ENCODE results near the gene FBXL20. TPM values are rescaled to one million over a fixed set of nuclear protein-coding genes. Genes with fewer than 3 reads are reported as not detected.
"Not testable (repeated sequence)": the region's sequence is repeated elsewhere in the genome, so short reads cannot be mapped to it uniquely, and the experiment has no call there.

FBXL20 gene
- total and polyA plus RNA-seq, 4 donors: 2.9 to 29.8 (median 13.1) TPM

- intact Hi-C loops (cut with DNase I): loop anchor here in 1 of 2 donors (5.0 kb wide), 1 partner anchor 131 kb away; the partner anchor contains the start of gene FBXL20
Observed at GRCh38 chr17:39270923-39271322, 130.5 kb downstream of the FBXL20 start.

GRCh38 chr17:39264119-39264518 lies 137.3 kb downstream of the FBXL20 start:
- DNase-seq (no peak), ATAC-seq (ENCODE audit: low FRiP score) (peak; percentile 59)
- H3K4me3 ChIP-seq (ENCODE audit: low read length in 2 of 2): no peak overlapping the region
- intact Hi-C loops (cut with DNase I): no loop called here
- 55 to 65% methylated on average over 5 of the region's 5 CpGs for WGBS, 2 donors
- H3K9me3 ChIP-seq (ENCODE audit: control insufficient read depth, low read length): no peaks in the 10 kb centered on the region
- H3K36me3 ChIP-seq (ENCODE audit: control insufficient read depth in 1 of 2, insufficient read depth in 2 of 2, low read length in 1 of 2): peaks cover 6 to 11% of the 10 kb centered on the region in 2 donors
- no peak overlapping the region for H3K27ac ChIP-seq (ENCODE audit: low read depth in 1 of 2, low read length in 2 of 2)
- H3K27me3 ChIP-seq (ENCODE audit: control insufficient read depth in 1 of 2, insufficient read depth in 2 of 2, low read length in 1 of 2): no peaks in the 10 kb centered on the region
- no peaks in the 10 kb centered on the region for H3K4me1 ChIP-seq (ENCODE audit: control insufficient read depth in 1 of 2, insufficient read depth in 2 of 2, low read length in 2 of 2)

More at GRCh38 chr17:39270923-39271322, 130.5 kb downstream of the FBXL20 start:
- H3K4me1 ChIP-seq (ENCODE audit: control insufficient read depth in 1 of 2, insufficient read depth in 2 of 2, low read length in 2 of 2): no peaks in the 10 kb centered on the region
- ATAC-seq (ENCODE audit: low FRiP score) (no peak), DNase-seq (no peak)
- no peak overlapping the region for H3K4me3 ChIP-seq (ENCODE audit: low read length in 2 of 2)
- H3K9me3 ChIP-seq (ENCODE audit: control insufficient read depth, low read length): no peaks in the 10 kb centered on the region
- H3K27me3 ChIP-seq (ENCODE audit: control insufficient read depth in 1 of 2, insufficient read depth in 2 of 2, low read length in 1 of 2): no peaks in the 10 kb centered on the region
- peaks cover 0 to 6% of the 10 kb centered on the region in 2 donors for H3K36me3 ChIP-seq (ENCODE audit: control insufficient read depth in 1 of 2, insufficient read depth in 2 of 2, low read length in 1 of 2)
- H3K27ac ChIP-seq (ENCODE audit: low read depth in 1 of 2, low read length in 2 of 2): no peak overlapping the region
- WGBS, 2 donors: 5 to 12% methylated on average over 3 of the region's 3 CpGs

- WGBS, 2 donors: 74 to 79% methylated on average over 7 of the region's 7 CpGs
- H3K4me3 ChIP-seq (ENCODE audit: low read length in 2 of 2): no peak overlapping the region
- DNase-seq (no peak), ATAC-seq (ENCODE audit: low FRiP score) (no peak)
- peaks cover 9 to 15% of the 10 kb centered on the region in 2 donors for H3K36me3 ChIP-seq (ENCODE audit: control insufficient read depth in 1 of 2, insufficient read depth in 2 of 2, low read length in 1 of 2)
- H3K27ac ChIP-seq (ENCODE audit: low read depth in 1 of 2, low read length in 2 of 2): no peak overlapping the region
- no peaks in the 10 kb centered on the region for H3K27me3 ChIP-seq (ENCODE audit: control insufficient read depth in 1 of 2, insufficient read depth in 2 of 2, low read length in 1 of 2)
- no peaks in the 10 kb centered on the region for H3K4me1 ChIP-seq (ENCODE audit: control insufficient read depth in 1 of 2, insufficient read depth in 2 of 2, low read length in 2 of 2)
- intact Hi-C loops (cut with DNase I): no loop called here
- no peaks in the 10 kb centered on the region for H3K9me3 ChIP-seq (ENCODE audit: control insufficient read depth, low read length)
Observed at GRCh38 chr17:39261286-39261685, 140.1 kb downstream of the FBXL20 start.

- Histone ChIP-seq H3K27me3 (ENCODE audit: control insufficient read depth in 1 of 2, insufficient read depth in 2 of 2, low read length in 1 of 2) (no peaks in the 10 kb centered on the region), H3K9me3 (ENCODE audit: control insufficient read depth, low read length) (no peaks in the 10 kb centered on the region), H3K27ac (ENCODE audit: low read depth in 1 of 2, low read length in 2 of 2) (no peak overlapping the region), H3K4me1 (ENCODE audit: control insufficient read depth in 1 of 2, insufficient read depth in 2 of 2, low read length in 2 of 2) (no peaks in the 10 kb centered on the region), H3K4me3 (ENCODE audit: low read length in 2 of 2) (no peak overlapping the region), H3K36me3 (ENCODE audit: control insufficient read depth in 1 of 2, insufficient read depth in 2 of 2, low read length in 1 of 2) (peaks cover 2 to 5% of the 10 kb centered on the region in 2 donors)
- ATAC-seq (ENCODE audit: low FRiP score) (no peak), DNase-seq (no peak)
- 53 to 58% methylated on average over 7 of the region's 7 CpGs for WGBS, 2 donors
- intact Hi-C loops (cut with DNase I): no loop called here
Observed at GRCh38 chr17:39252788-39253460, 148.5 kb downstream of the FBXL20 start.

- H3K36me3 ChIP-seq (ENCODE audit: control insufficient read depth in 1 of 2, insufficient read depth in 2 of 2, low read length in 1 of 2): peaks cover 0 to 2% of the 10 kb centered on the region in 2 donors
Observed at GRCh38 chr17:39251997-39252396, 149.4 kb downstream of the FBXL20 start.

GRCh38 chr17:39250076-39250475 lies 151.3 kb downstream of the FBXL20 start:
- H3K4me3 ChIP-seq (ENCODE audit: low read length in 2 of 2); H3K27ac ChIP-seq (ENCODE audit: low read depth in 1 of 2, low read length in 2 of 2); ATAC-seq (ENCODE audit: low FRiP score); H3K27me3 ChIP-seq (ENCODE audit: control insufficient read depth in 1 of 2, insufficient read depth in 2 of 2, low read length in 1 of 2); intact Hi-C loops (cut with DNase I); H3K36me3 ChIP-seq (ENCODE audit: control insufficient read depth in 1 of 2, insufficient read depth in 2 of 2, low read length in 1 of 2); H3K4me1 ChIP-seq (ENCODE audit: control insufficient read depth in 1 of 2, insufficient read depth in 2 of 2, low read length in 2 of 2); DNase-seq; H3K9me3 ChIP-seq (ENCODE audit: control insufficient read depth, low read length): not testable (repeated sequence)
- WGBS, 2 donors: 97% methylated on average over 12 of the region's 12 CpGs

More at GRCh38 chr17:39251997-39252396, 149.4 kb downstream of the FBXL20 start:
- intact Hi-C loops (cut with DNase I): no loop called here
- no peaks in the 10 kb centered on the region for H3K27me3 ChIP-seq (ENCODE audit: control insufficient read depth in 1 of 2, insufficient read depth in 2 of 2, low read length in 1 of 2)
- H3K4me1 ChIP-seq (ENCODE audit: control insufficient read depth in 1 of 2, insufficient read depth in 2 of 2, low read length in 2 of 2): no peaks in the 10 kb centered on the region
- WGBS, 2 donors: 65 to 75% methylated on average over 1 of the region's 1 CpG
- ATAC-seq (ENCODE audit: low FRiP score) (no peak), DNase-seq (no peak)
- no peaks in the 10 kb centered on the region for H3K9me3 ChIP-seq (ENCODE audit: control insufficient read depth, low read length)
- H3K27ac ChIP-seq (ENCODE audit: low read depth in 1 of 2, low read length in 2 of 2): no peak overlapping the region
- no peak overlapping the region for H3K4me3 ChIP-seq (ENCODE audit: low read length in 2 of 2)

GRCh38 chr17:39246274-39246673 lies 155.2 kb downstream of the FBXL20 start:
- intact Hi-C loops (cut with DNase I): no loop called here
- ATAC-seq (ENCODE audit: low FRiP score) (no peak), DNase-seq (no peak)
- Histone ChIP-seq H3K36me3 (ENCODE audit: control insufficient read depth in 1 of 2, insufficient read depth in 2 of 2, low read length in 1 of 2) (no peaks in the 10 kb centered on the region), H3K27ac (ENCODE audit: low read depth in 1 of 2, low read length in 2 of 2) (no peak overlapping the region), H3K9me3 (ENCODE audit: control insufficient read depth, low read length) (no peaks in the 10 kb centered on the region), H3K4me3 (ENCODE audit: low read length in 2 of 2) (no peak overlapping the region), H3K27me3 (ENCODE audit: control insufficient read depth in 1 of 2, insufficient read depth in 2 of 2, low read length in 1 of 2) (no peaks in the 10 kb centered on the region), H3K4me1 (ENCODE audit: control insufficient read depth in 1 of 2, insufficient read depth in 2 of 2, low read length in 2 of 2) (no peaks in the 10 kb centered on the region)
- WGBS, 2 donors: 53 to 59% methylated on average over 3 of the region's 3 CpGs

- peak; percentile 92 for ATAC-seq (ENCODE audit: low FRiP score)
- Histone ChIP-seq H3K36me3 (ENCODE audit: control insufficient read depth in 1 of 2, insufficient read depth in 2 of 2, low read length in 1 of 2) (no peaks in the 10 kb centered on the region), H3K4me1 (ENCODE audit: control insufficient read depth in 1 of 2, insufficient read depth in 2 of 2, low read length in 2 of 2) (no peaks in the 10 kb centered on the region), H3K9me3 (ENCODE audit: control insufficient read depth, low read length) (no peaks in the 10 kb centered on the region), H3K27me3 (ENCODE audit: control insufficient read depth in 1 of 2, insufficient read depth in 2 of 2, low read length in 1 of 2) (no peaks in the 10 kb centered on the region), H3K27ac (ENCODE audit: low read depth in 1 of 2, low read length in 2 of 2) (no peak overlapping the region), H3K4me3 (ENCODE audit: low read length in 2 of 2) (no peak overlapping the region)
- intact Hi-C loops (cut with DNase I): loop anchor here (2.0 kb wide), 1 partner anchor 38 kb away; no protein-coding TSS in a partner anchor
- 32 to 38% methylated on average over 6 of the region's 6 CpGs for WGBS, 2 donors
- peak; percentile 87 to 95 for DNase-seq
Observed at GRCh38 chr17:39244600-39245570, 156.5 kb downstream of the FBXL20 start.

All from aorta (tissue), 5 donors.